Adrenal gland (tissue), 5 donors: ENCODE results near the gene GYPB.
"Not testable (repeated sequence)": the region's sequence is repeated elsewhere in the genome, so short reads cannot be mapped to it uniquely, and the experiment has no call there.

Experiments
- POLR2A ChIP-seq, 2 donors: fragments of 450-650 bp; IDR thresholded peaks; one replicate each; pipeline ENCODE4 v1.6.1; 2017; ENCODE audit warnings: antibody characterized with exemption in 2 of 2, mild to moderate bottlenecking in 2 of 2, moderate library complexity in 1 of 2
- TF ChIP-seq, protein P1 (sequence below), 6 experiments: fragments of 450-650 bp in 4 of 6; fragments of 200-600 bp in 2 of 6; sonication (generic) in 1 of 6; IDR thresholded peaks; 1 replicate in 5 of 6; 2 replicates in 1 of 6; pipeline versions ENCODE4 v1.5.1 to v1.8.0; 2016 to 2021; ENCODE audit warnings: antibody characterized with exemption in 6 of 6, mild to moderate bottlenecking in 2 of 6, moderate library complexity in 1 of 6
- donor health status: DM: no; HTN: no; CAD: no.

DNA sequence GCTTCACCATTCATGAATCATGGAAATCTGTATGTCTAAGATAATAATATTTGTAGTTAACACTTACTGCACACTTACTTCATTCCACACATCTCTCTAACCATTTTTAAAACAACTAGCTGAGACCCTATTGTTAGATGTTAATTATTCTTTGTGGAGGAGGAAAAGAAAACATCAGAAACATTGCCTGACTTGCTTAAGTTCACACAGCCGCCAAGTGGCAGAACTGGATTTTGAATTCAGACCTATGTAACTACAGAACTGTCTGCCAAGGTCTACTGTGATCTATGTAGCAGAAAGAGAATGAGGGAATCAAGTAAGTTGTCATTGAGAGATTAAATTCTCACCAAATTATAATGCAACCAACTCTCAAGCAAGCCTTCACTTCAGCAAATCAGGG is 11.2 kb downstream of the GYPB start:
- TF ChIP-seq, protein P1, sequence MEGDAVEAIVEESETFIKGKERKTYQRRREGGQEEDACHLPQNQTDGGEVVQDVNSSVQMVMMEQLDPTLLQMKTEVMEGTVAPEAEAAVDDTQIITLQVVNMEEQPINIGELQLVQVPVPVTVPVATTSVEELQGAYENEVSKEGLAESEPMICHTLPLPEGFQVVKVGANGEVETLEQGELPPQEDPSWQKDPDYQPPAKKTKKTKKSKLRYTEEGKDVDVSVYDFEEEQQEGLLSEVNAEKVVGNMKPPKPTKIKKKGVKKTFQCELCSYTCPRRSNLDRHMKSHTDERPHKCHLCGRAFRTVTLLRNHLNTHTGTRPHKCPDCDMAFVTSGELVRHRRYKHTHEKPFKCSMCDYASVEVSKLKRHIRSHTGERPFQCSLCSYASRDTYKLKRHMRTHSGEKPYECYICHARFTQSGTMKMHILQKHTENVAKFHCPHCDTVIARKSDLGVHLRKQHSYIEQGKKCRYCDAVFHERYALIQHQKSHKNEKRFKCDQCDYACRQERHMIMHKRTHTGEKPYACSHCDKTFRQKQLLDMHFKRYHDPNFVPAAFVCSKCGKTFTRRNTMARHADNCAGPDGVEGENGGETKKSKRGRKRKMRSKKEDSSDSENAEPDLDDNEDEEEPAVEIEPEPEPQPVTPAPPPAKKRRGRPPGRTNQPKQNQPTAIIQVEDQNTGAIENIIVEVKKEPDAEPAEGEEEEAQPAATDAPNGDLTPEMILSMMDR (IDR thresholded peaks at IDR 0.05): not testable (repeated sequence)
- not testable (repeated sequence) for TF ChIP-seq POLR2A (IDR thresholded peaks at IDR 0.05)
